Fibroblast of skin of left quadriceps (primary cell): ENCODE data around the gene PPP2R1B.
"Not testable (repeated sequence)": the region's sequence is repeated elsewhere in the genome, so short reads cannot be mapped to it uniquely, and the experiment has no call there.

Experiments
- DNase-seq, 2 experiments: peaks; one replicate each; pipeline ENCODE4 v3.0.0-alpha.2; 2013; ENCODE audit warnings: low read depth in 2 of 2

PPP2R1B gene

GRCh38 chr11:111726301-111726713 is 39.9 kb downstream of the PPP2R1B start:
- no peak for DNase-seq

DNA sequence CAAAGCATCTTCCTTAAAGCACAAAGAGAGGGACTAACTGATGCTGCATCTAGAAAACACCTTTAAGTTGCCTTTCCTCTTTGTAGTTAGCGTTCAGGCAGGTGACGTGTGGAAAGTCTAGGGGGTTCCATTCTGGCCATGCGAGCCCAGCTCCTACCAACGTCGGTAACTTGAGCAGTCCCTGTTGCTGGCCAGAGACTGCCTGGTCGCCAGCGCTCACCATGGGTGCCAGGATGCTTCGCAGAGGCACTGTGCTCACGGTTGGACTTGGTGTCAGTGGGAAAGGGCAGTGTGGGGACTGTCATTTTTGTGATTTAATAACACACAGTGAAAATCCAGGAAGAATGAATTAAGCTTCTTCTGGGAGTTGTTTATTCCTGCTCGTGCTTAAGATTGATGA is 40.6 kb downstream of the PPP2R1B start:
- no peak for DNase-seq

DNA sequence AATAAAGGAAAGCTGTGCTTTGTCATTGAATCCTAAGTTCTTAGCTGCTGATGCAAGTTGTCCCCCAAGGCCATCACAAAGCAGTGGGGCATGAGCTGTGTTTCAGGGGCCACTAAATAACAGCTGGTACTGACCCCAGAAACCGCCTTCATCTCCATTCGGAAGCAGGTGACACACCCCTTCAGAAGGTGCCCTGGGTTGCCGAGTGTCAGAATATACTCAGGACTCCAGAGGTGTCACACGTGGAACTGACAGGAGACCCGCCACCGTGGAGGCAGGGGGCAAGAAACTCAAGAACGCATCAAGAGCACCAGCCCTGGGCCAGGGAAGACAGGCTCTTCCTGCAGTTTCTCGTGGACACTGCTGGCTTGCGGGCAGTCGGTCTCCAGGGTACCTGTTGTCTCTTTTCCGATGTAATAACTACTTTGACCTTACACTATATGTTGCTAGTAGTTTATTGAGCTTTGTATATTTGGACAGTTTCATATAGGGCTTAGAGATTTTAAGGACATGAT is 41.5 kb downstream of the PPP2R1B start:
- DNase-seq = no peak

GRCh38 chr11:111723595-111723994 is 42.6 kb downstream of the PPP2R1B start:
- DNase-seq = no peak

DNA sequence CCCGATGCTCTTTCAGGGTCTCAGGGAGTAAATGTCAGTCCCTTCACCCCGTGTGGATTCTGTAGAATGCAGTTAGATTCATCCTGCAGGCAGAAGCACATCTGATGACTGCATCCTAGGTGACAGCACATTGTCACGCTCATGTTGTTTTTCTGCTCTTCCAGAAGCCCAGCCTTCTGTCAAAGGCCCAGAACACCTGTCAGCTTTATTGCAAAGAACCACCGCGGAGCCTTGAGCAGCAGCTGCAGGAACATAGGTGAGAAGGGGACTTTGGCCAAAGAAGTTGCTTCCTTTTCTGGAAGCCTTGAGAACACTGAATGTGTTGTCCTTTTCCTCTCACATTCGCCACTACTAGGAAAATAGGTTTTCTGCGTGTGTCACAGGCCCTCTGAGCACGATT is 43.7 kb downstream of the PPP2R1B start:
- no peak for DNase-seq

GRCh38 chr11:111720801-111721494 is 45.2 kb downstream of the PPP2R1B start:
- DNase-seq = no peak

- DNase-seq = no peak
These were observed 46.8 kb downstream of the PPP2R1B start for GRCh38 chr11:111719379-111719778.

DNA sequence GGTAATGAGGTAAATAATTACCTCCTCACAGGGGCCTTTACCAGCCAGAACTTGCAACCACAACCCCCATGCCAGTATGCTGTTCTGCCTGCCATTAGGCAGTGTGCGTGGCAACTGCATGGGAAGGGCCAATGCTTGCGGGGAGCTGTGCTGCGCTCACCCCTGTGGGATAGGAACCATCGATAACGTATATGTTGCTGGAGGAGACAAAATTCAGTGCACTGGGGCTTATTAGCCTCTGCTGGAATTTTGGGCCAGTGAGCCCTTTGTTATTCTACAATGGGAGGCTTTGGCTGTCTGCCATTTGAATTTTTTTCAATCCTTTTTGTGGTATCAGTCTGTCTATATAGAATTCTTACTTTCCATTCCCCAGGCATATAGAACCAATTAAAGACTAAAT is 47.3 kb downstream of the PPP2R1B start:
- no peak for DNase-seq

DNA sequence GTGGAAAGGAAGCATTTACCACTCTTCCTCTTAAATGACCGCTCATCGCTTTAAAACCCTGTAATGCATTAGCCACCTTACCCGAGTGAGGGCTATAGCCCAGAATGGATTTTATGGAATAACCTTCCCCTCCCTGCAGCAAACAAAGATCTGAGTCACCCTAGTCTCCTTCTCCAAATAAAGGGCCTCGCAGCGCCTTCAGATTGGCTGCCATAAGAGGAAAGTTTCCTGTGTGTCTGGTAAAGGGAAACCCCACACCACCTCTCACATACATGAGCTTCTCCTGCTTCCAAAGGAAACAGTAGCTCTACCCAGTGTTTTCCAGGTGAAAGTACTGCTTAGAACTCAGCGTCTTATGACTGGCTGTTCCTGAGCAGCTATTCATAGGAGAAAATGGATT is 47.8 kb downstream of the PPP2R1B start:
- DNase-seq = no peak

DNA sequence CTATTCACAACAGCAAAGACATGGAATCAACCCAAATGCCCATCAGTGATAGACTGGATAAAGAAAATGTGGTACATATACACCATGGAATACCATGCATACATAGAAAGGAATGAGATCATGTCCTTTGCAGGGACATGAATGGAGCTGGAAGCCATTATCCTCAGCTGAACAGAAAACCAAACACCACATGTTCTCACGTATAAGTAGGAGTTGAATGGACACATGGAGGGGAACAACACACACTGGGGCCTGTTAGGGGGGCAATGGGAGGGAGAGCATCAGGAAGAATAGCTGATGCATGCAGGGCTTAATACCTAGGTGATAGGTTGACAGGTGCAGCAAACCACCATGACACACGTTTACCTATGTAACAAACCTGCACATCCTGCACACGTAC is 48.5 kb downstream of the PPP2R1B start:
- not testable (repeated sequence) for DNase-seq

DNA sequence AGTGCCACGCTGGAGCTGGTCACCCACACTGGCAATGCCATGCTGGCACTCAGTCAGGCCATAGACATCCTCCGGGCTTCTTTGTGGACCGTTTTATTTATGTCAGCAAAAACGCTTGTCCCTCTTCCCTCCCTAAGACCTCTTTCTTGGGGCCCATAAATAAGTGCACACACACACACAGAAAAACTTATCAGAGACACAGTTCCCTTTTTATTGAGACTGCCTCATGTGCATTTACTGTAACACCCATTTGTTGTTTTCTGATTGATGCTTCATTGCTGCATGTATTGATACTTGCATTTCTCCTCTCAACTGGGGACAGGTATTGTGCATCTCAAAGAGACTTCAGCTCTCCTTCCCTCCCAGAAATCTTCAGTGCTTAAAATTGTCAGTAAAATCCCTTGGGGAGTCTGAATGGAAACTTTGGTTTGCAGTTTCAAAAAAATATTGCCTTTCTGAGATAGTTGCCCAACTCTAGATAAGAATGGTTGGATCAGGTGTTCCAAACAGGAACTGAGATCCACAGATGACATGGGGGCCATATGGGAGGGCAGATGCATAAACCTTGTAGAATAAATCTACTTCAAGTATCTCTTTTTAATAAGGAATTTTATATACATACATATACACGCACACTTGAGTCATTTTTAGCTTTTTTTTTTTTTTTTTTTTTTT is 50.9 kb downstream of the PPP2R1B start:
- DNase-seq = no peak

DNA sequence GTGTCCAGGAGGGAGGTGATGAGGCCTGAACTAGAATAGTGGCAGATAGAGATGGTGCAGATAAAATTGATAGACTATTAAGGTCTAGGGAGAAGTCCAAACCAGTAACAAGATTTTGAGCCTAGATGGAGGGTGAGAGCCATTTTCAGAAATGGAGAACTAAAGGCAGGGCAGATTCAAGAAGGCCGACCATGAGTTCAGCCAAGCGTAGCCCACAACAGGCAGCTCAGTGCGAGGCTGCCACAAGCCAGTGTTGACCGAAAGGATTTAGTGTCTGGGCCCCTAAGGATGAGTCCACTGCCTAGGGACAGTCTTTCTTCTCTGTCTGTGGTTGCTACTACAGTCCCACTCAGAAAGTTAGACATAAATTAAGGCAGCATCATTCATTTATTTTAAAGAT is 51.7 kb downstream of the PPP2R1B start:
- no peak for DNase-seq

DNA sequence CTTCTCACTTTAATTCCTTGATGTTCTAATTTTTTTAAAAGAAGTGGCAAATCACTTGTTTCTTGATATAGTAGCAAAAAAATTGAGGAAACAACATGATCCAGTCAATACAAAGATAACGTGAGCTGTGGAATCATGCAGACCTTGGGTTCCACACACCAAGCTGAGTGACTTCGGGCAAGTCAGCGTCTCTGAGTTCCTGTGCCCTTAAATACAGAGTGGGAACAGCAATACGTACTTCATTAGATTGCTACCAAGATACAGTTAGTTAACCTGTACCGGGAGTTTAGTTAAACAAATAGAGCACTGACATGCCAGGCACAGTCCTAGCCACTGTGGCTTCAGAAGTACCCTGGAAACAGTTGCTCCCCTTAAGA is 58.5 kb downstream of the PPP2R1B start:
- DNase-seq = no peak

GRCh38 chr11:111707039-111707690 is 59.0 kb downstream of the PPP2R1B start:
- DNase-seq = no peak

- DNase-seq = no peak
These were observed 62.6 kb downstream of the PPP2R1B start for GRCh38 chr11:111703576-111703975.

DNA sequence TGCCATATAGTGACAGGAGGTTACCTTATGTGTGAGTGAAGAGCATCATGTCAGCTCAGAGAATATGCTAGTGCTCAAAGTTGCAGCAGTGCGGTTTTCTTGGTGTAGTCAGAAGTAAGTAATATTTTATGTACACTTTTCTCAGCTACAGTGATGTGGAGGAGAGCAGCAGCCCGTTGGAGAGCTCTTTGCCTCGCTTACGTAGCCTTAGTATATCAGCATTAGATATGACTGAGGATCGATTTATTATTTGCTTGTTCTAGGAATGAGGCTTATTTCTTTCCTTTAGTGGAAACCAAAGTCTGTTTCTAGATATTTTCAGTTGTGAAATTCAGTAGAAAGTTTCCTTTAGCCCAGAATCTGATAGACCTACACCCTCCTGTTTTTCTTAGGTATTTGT is 63.6 kb downstream of the PPP2R1B start:
- DNase-seq = no peak

- DNase-seq = no peak
These were observed 66.0 kb downstream of the PPP2R1B start for GRCh38 chr11:111700162-111700561.

- no peak for DNase-seq
These were observed 66.5 kb downstream of the PPP2R1B start for GRCh38 chr11:111699579-111700156.

GRCh38 chr11:111698852-111699559 is 67.2 kb downstream of the PPP2R1B start:
- DNase-seq = no peak

- DNase-seq = no peak
These were observed 68.2 kb downstream of the PPP2R1B start for GRCh38 chr11:111697933-111698371.

GRCh38 chr11:111696556-111696955 is 69.6 kb downstream of the PPP2R1B start:
- DNase-seq = no peak

GRCh38 chr11:111694851-111695250 is 71.3 kb downstream of the PPP2R1B start:
- peak; percentile 60 to 64 for DNase-seq
